EH (cell line): ENCODE data around the gene LCMT1.
"Not testable (repeated sequence)": the region's sequence is repeated elsewhere in the genome, so short reads cannot be mapped to it uniquely, and the experiment has no call there.

ENCODE experiments used
- DNase-seq: peaks from one replicate; pipeline ENCODE4 v3.0.0-alpha.2; 2015; ENCODE audit warnings: low read depth

The LCMT1 gene

GRCh38 chr16:25148568-25149215 lies 37.1 kb downstream of the LCMT1 start:
- no peak for DNase-seq

GRCh38 chr16:25151996-25152395 lies 40.5 kb downstream of the LCMT1 start:
- peak; percentile 81 for DNase-seq

- no peak for DNase-seq
Measured at GRCh38 chr16:25155553-25156460, 44.3 kb downstream of the LCMT1 start.

GRCh38 chr16:25157271-25157875 lies 45.8 kb downstream of the LCMT1 start:
- no peak for DNase-seq

GRCh38 chr16:25158401-25158800 lies 46.9 kb downstream of the LCMT1 start:
- DNase-seq: peak; percentile 14

- no peak for DNase-seq
Measured at GRCh38 chr16:25161753-25162367, 50.3 kb downstream of the LCMT1 start.

GRCh38 chr16:25163683-25164082 lies 52.1 kb downstream of the LCMT1 start:
- no peak for DNase-seq

GRCh38 chr16:25165284-25165683 lies 53.7 kb downstream of the LCMT1 start:
- DNase-seq: no peak

- DNase-seq: not testable (repeated sequence)
Measured at GRCh38 chr16:25167920-25168319, 56.4 kb downstream of the LCMT1 start.

- DNase-seq: no peak
Measured at GRCh38 chr16:25171390-25171789, 59.8 kb downstream of the LCMT1 start.

- DNase-seq: no peak
Measured at GRCh38 chr16:25172831-25173230, 61.3 kb downstream of the LCMT1 start.

GRCh38 chr16:25174285-25174684 lies 62.7 kb downstream of the LCMT1 start:
- no peak for DNase-seq

- DNase-seq: no peak
Measured at GRCh38 chr16:25176136-25176535, 64.6 kb downstream of the LCMT1 start.

- DNase-seq: no peak
Measured at GRCh38 chr16:25177512-25177830, 65.9 kb downstream of the LCMT1 start.

GRCh38 chr16:25177831-25178688 lies 66.5 kb downstream of the LCMT1 start:
- no peak for DNase-seq

GRCh38 chr16:25181236-25181635 lies 69.7 kb downstream of the LCMT1 start:
- DNase-seq: not testable (repeated sequence)

GRCh38 chr16:25184771-25185170 lies 73.2 kb downstream of the LCMT1 start:
- DNase-seq: peak; percentile 6

GRCh38 chr16:25187491-25187795 lies 75.9 kb downstream of the LCMT1 start:
- DNase-seq: no peak

GRCh38 chr16:25189305-25189704 lies 77.8 kb downstream of the LCMT1 start:
- DNase-seq: no peak

- peak; percentile 62 for DNase-seq
Measured at GRCh38 chr16:25192096-25192495, 80.6 kb downstream of the LCMT1 start.

GRCh38 chr16:25194273-25194878 lies 82.8 kb downstream of the LCMT1 start:
- DNase-seq: no peak
